ENCODE data around the gene CPTP.

CPTP gene

DNA sequence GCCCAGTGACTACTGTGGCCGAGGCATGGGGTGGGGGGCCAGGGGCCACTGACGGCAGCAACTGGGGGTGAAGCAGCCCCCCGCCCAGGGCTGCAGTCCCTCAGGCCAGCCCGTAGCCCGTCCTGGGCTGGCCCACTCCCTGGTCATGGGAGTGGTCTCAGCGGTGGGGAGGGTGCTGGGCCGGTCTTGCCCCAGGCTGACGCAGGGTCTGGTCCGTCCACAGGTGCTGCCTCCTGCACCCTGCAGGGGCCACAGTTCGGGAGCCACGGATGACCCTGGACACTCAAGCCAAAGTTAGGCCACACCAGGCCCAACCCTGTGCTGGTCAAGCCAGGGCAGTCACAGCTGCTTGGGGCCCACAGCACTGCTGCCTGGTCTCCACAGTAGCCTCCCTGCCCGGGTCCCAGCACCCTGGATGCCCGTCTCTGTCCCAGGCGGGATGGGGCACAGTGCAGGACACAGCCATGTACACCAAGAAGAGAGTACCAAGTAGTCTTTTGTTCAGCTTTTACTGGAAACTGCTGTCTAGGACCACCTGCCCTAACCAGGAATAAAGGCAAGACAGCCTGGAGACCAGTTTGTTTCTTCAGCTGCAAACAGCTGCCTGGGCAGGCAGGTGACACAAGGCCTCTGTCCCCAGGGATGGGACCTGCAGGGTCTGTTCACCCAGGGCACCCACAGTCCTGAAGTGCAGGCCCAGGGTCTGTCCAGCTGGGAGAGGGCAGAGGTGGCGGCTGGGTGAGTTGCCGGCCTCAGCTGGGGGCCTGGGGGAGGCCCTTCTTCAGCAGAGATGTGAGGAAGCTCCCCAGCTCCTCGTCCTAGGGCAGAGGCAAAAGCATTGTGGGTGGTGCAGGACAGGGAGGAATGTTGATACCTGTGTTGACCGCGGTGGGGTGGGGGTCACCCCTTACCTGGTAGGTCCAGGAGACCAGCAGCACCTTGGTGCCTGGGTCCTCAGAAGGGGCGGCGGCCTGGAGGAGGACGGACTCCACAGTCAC, 13.2 kb upstream of the CPTP start:
- Histone ChIP-seq H3K36me3 (replicated peaks; ENCODE audit: insufficient read depth, low read length) (0 out of 2 replicates have a peak, but pooled peaks cover 2% of the 10 kb centered on the region), H4K20me1 (ENCODE audit: insufficient read depth, low read length) (no peaks in the 10 kb centered on the region), H2AFZ (ENCODE audit: low read length) (no peak overlapping the region), H3K4me1 (ENCODE audit: low read length) (peaks cover 7% of the 10 kb centered on the region), H3K9me2 (replicated peaks; ENCODE audit: insufficient read depth, low read length) (no peaks in the 10 kb centered on the region), H3F3A (ENCODE audit: insufficient read depth, low read length) (peaks cover 3% of the 10 kb centered on the region; the same call in 1 of the 2 replicates), H3K4me2 (ENCODE audit: low read depth, low read length) (no peak overlapping the region), H3K27ac (ENCODE audit: low read length) (no peak overlapping the region), H3K79me2 (ENCODE audit: low read length) (peaks cover 52% of the 10 kb centered on the region), H3K4me3 (ENCODE audit: low read length) (no peak overlapping the region), H3K27me3 (replicated peaks; ENCODE audit: insufficient read depth, low read length) (no peaks in the 10 kb centered on the region), H3K9me3 (replicated peaks; ENCODE audit: insufficient read depth, low read length) (no peaks in the 10 kb centered on the region), H3K9ac (ENCODE audit: low read length) (no peak overlapping the region)
- DNase-seq, result no peak
- no peak for TF ChIP-seq EZH2 (optimal IDR thresholded peaks at IDR 0.05; ENCODE audit: low read depth, low read length)
- TF ChIP-seq EZH2phosphoT487 (IDR thresholded peaks at IDR 0.05; ENCODE audit: low read length), result no peak
- no peak for TF ChIP-seq CTCF (IDR thresholded peaks at IDR 0.05; ENCODE audit: low read length)

DNA sequence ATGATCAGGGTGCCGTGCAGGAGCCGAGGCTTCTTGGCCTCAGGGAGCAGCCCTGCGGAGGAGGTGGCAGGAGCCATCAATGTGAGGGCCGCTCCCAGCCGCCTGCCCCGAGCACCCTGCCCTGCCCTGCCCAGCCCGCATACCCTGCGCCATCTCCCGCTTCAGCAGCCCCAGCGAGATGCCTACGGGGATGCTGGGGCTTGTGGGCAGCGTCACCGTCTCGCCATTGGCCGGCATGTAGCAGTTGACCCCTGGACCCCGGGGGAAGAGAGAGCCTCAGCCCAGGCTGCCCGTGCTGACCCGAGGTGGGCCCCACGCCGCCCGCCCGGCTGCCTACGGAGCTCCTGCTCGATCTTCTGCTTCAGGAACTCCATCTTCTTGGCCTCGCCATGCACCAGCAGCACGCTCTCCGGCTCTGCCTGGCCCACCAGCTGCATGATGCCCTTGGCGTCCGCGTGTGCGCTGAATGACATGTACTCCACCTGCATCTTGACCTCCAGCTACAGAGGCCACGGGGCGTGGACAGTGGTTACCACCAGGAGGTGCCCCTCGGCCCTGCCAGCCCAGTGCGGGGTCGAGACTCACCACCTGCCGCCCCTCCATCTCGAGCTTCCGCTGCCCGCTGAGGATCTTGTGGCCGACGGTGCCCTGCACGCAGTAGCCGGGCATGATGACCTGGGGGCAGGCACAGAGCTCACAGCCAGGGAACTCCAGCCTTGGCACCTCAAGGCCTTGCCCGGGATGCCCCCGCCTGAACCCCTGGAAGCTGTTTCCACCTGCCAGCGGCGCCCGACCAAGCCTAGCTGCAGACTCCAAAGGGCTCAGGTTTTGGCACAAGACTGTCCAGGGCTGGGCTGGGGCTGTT, 11.9 kb upstream of the CPTP start:
- Histone ChIP-seq H3K79me2 (ENCODE audit: low read length) (peaks cover 47% of the 10 kb centered on the region), H3K4me3 (ENCODE audit: low read length) (no peak overlapping the region), H3K36me3 (replicated peaks; ENCODE audit: insufficient read depth, low read length) (0 out of 2 replicates have a peak, but pooled peaks cover 7% of the 10 kb centered on the region), H2AFZ (ENCODE audit: low read length) (no peak overlapping the region), H3K9me2 (replicated peaks; ENCODE audit: insufficient read depth, low read length) (no peaks in the 10 kb centered on the region), H3K4me1 (ENCODE audit: low read length) (no peaks in the 10 kb centered on the region; the same call in 1 of the 2 replicates), H3K9ac (ENCODE audit: low read length) (no peak overlapping the region), H3F3A (ENCODE audit: insufficient read depth, low read length) (peaks cover 7% of the 10 kb centered on the region; the same call in 1 of the 2 replicates), H3K27me3 (replicated peaks; ENCODE audit: insufficient read depth, low read length) (no peaks in the 10 kb centered on the region), H4K20me1 (ENCODE audit: insufficient read depth, low read length) (no peaks in the 10 kb centered on the region), H3K4me2 (ENCODE audit: low read depth, low read length) (no peak overlapping the region), H3K9me3 (replicated peaks; ENCODE audit: insufficient read depth, low read length) (no peaks in the 10 kb centered on the region), H3K27ac (ENCODE audit: low read length) (no peak overlapping the region)
- TF ChIP-seq EZH2 (optimal IDR thresholded peaks at IDR 0.05; ENCODE audit: low read depth, low read length) (no peak), CTCF (IDR thresholded peaks at IDR 0.05; ENCODE audit: low read length) (no peak), EZH2phosphoT487 (IDR thresholded peaks at IDR 0.05; ENCODE audit: low read length) (no peak)
- no peak for DNase-seq

- no peak for DNase-seq
- TF ChIP-seq EZH2 (optimal IDR thresholded peaks at IDR 0.05; ENCODE audit: low read depth, low read length) (no peak), EZH2phosphoT487 (IDR thresholded peaks at IDR 0.05; ENCODE audit: low read length) (no peak), CTCF (IDR thresholded peaks at IDR 0.05; ENCODE audit: low read length) (no peak)
- peaks cover 5% of the 10 kb centered on the region; the same call in 1 of the 2 replicates for H3F3A ChIP-seq (ENCODE audit: insufficient read depth, low read length)
- H3K9me2 ChIP-seq (replicated peaks; ENCODE audit: insufficient read depth, low read length), result no peaks in the 10 kb centered on the region
- H3K9ac ChIP-seq (ENCODE audit: low read length), result no peak overlapping the region
- no peak overlapping the region for H3K4me2 ChIP-seq (ENCODE audit: low read depth, low read length)
- H4K20me1 ChIP-seq (ENCODE audit: insufficient read depth, low read length), result no peaks in the 10 kb centered on the region
- H3K4me1 ChIP-seq (ENCODE audit: low read length), result no peaks in the 10 kb centered on the region; the same call in 1 of the 2 replicates
- H3K79me2 ChIP-seq (ENCODE audit: low read length), result peaks cover 47% of the 10 kb centered on the region
- no peak overlapping the region for H3K4me3 ChIP-seq (ENCODE audit: low read length)
- H2AFZ ChIP-seq (ENCODE audit: low read length), result no peak overlapping the region
- no peaks in the 10 kb centered on the region for H3K27me3 ChIP-seq (replicated peaks; ENCODE audit: insufficient read depth, low read length)
- no peak overlapping the region for H3K27ac ChIP-seq (ENCODE audit: low read length)
- H3K36me3 ChIP-seq (replicated peaks; ENCODE audit: insufficient read depth, low read length), result 0 out of 2 replicates have a peak, but pooled peaks cover 7% of the 10 kb centered on the region
- H3K9me3 ChIP-seq (replicated peaks; ENCODE audit: insufficient read depth, low read length), result no peaks in the 10 kb centered on the region
Measured at GRCh38 chr1:1313500-1314236, 10.9 kb upstream of the CPTP start.

All from MM.1S (cell line).